Measurements from ENCODE around the gene KCTD1. TPM values are rescaled to one million over a fixed set of nuclear protein-coding genes. Genes with fewer than 3 reads are reported as not detected.

KCTD1 gene
- total and polyA plus RNA-seq, 2 experiments from 2014 or later: 5.4 to 13.8 TPM

DNA sequence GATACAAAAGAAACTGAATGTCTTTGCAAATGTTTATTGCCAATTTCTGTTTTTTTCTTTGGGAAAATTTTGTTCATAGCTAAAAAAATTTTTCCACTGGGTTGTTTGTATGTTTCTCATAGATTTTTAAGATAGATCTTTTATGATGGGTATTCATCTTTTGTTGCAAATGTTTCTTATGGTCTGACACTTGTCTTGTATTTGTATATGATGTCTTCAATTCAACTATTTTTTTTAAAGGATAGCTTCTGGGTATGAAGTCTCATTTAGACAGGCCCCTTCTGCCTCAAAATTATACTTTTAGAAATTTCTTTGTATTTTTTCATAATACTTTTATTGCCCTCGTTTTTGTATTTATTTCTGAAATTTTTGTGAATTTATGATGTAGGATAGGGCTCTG, 73.8 kb downstream of the KCTD1 start:
- Histone ChIP-seq H3K4me2 (no peak overlapping the region), H3K4me1 (ENCODE audit: insufficient read depth) (no peaks in the 10 kb centered on the region), H3K36me3 (replicated peaks; ENCODE audit: insufficient read depth, low read depth) (no peaks in the 10 kb centered on the region), H2AFZ (no peak overlapping the region), H4K20me1 (ENCODE audit: insufficient read depth, poor library complexity, severe bottlenecking) (no peaks in the 10 kb centered on the region), H3K4me3 (no peak overlapping the region), H3K9me3 (ENCODE audit: low read depth) (no peaks in the 10 kb centered on the region), H3K27ac (no peak overlapping the region), H3K27me3 (no peaks in the 10 kb centered on the region), H3K9me2 (replicated peaks; ENCODE audit: insufficient read depth) (no peaks in the 10 kb centered on the region), H3K79me2 (no peaks in the 10 kb centered on the region)
- TF ChIP-seq EZH2phosphoT487 (IDR thresholded peaks at IDR 0.05; ENCODE audit: low read depth, severe bottlenecking, unreplicated experiment) (no peak), EZH2 (IDR thresholded peaks at IDR 0.05; ENCODE audit: borderline replicate concordance) (no peak)
- TF ChIP-seq, protein P1, sequence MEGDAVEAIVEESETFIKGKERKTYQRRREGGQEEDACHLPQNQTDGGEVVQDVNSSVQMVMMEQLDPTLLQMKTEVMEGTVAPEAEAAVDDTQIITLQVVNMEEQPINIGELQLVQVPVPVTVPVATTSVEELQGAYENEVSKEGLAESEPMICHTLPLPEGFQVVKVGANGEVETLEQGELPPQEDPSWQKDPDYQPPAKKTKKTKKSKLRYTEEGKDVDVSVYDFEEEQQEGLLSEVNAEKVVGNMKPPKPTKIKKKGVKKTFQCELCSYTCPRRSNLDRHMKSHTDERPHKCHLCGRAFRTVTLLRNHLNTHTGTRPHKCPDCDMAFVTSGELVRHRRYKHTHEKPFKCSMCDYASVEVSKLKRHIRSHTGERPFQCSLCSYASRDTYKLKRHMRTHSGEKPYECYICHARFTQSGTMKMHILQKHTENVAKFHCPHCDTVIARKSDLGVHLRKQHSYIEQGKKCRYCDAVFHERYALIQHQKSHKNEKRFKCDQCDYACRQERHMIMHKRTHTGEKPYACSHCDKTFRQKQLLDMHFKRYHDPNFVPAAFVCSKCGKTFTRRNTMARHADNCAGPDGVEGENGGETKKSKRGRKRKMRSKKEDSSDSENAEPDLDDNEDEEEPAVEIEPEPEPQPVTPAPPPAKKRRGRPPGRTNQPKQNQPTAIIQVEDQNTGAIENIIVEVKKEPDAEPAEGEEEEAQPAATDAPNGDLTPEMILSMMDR (IDR thresholded peaks at IDR 0.05; ENCODE audit: poor library complexity): no peak
- 80% methylated on average over 1 of the region's 1 CpG for WGBS (ENCODE audit: low lambda C conversion rate, missing lambda C conversion rate)
- DNase-seq (ENCODE audit: low spot score): no peak

DNA sequence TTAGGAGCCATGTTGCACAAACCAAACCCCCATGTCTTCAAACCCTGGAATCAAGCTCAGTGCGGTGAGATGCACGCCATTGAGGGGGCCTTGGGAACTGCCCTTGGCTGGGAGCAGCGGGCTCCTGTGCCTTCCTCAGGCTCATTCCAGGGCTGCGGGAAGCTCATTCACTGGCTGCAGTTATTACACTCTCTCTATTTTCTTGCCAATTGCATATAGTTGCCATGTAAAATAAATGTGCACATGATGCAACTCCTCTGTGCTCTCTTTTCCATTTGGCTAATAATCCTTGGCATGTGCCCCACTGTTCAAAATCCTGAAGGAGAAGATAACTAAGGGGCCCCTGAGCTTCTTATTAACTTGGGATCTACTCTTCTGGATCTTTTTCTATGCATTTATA, 74.7 kb downstream of the KCTD1 start:
- Histone ChIP-seq H3K79me2 (no peaks in the 10 kb centered on the region), H3K4me1 (ENCODE audit: insufficient read depth) (no peaks in the 10 kb centered on the region), H3K27me3 (no peaks in the 10 kb centered on the region), H3K4me3 (no peak overlapping the region), H2AFZ (no peak overlapping the region), H3K27ac (no peak overlapping the region), H3K36me3 (replicated peaks; ENCODE audit: insufficient read depth, low read depth) (no peaks in the 10 kb centered on the region), H4K20me1 (ENCODE audit: insufficient read depth, poor library complexity, severe bottlenecking) (no peaks in the 10 kb centered on the region), H3K9me2 (replicated peaks; ENCODE audit: insufficient read depth) (no peaks in the 10 kb centered on the region), H3K9me3 (ENCODE audit: low read depth) (no peaks in the 10 kb centered on the region), H3K4me2 (no peak overlapping the region)
- 99% methylated on average over 4 of the region's 4 CpGs for WGBS (ENCODE audit: low lambda C conversion rate, missing lambda C conversion rate)
- no peak for DNase-seq (ENCODE audit: low spot score)
- no peak for TF ChIP-seq EZH2 (IDR thresholded peaks at IDR 0.05; ENCODE audit: borderline replicate concordance)
- no peak for TF ChIP-seq EZH2phosphoT487 (IDR thresholded peaks at IDR 0.05; ENCODE audit: low read depth, severe bottlenecking, unreplicated experiment)
- TF ChIP-seq, protein P1 (IDR thresholded peaks at IDR 0.05; ENCODE audit: poor library complexity): no peak

DNA sequence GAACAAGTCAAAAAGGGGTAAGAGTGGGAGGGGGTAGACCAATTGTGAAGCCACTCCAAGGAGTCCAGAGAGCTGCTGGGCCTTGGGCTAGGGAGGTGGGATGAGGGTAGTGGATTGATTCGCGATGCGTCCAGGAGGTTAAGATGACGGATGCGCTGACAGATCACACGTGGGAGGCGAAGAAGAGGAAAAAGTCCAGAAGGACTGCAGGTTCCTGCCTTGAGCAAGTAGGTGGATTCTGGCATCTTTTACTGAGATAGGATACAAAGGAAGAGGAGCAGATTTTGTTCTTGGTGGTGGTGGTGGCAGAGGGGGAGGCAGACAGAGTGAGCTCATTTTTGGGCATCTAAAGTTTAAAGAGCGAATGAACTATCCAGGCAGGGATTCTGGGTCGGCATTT, 76.5 kb downstream of the KCTD1 start:
- H3K4me3 ChIP-seq: no peak overlapping the region
- H3K4me1 ChIP-seq (ENCODE audit: insufficient read depth): no peaks in the 10 kb centered on the region
- H3K36me3 ChIP-seq (replicated peaks; ENCODE audit: insufficient read depth, low read depth): no peaks in the 10 kb centered on the region
- no peaks in the 10 kb centered on the region for H3K9me3 ChIP-seq (ENCODE audit: low read depth)
- H2AFZ ChIP-seq: no peak overlapping the region
- no peaks in the 10 kb centered on the region for H4K20me1 ChIP-seq (ENCODE audit: insufficient read depth, poor library complexity, severe bottlenecking)
- no peaks in the 10 kb centered on the region for H3K79me2 ChIP-seq
- WGBS (ENCODE audit: low lambda C conversion rate, missing lambda C conversion rate): 92% methylated on average over 9 of the region's 9 CpGs
- peak overlapping the region; percentile 67 for H3K27ac ChIP-seq
- no peak overlapping the region for H3K4me2 ChIP-seq
- H3K9me2 ChIP-seq (replicated peaks; ENCODE audit: insufficient read depth): no peaks in the 10 kb centered on the region
- DNase-seq (ENCODE audit: low spot score): no peak
- no peaks in the 10 kb centered on the region for H3K27me3 ChIP-seq
- TF ChIP-seq, protein P1 (IDR thresholded peaks at IDR 0.05; ENCODE audit: poor library complexity): no peak
- TF ChIP-seq EZH2phosphoT487 (IDR thresholded peaks at IDR 0.05; ENCODE audit: low read depth, severe bottlenecking, unreplicated experiment) (no peak), EZH2 (IDR thresholded peaks at IDR 0.05; ENCODE audit: borderline replicate concordance) (no peak)

DNA sequence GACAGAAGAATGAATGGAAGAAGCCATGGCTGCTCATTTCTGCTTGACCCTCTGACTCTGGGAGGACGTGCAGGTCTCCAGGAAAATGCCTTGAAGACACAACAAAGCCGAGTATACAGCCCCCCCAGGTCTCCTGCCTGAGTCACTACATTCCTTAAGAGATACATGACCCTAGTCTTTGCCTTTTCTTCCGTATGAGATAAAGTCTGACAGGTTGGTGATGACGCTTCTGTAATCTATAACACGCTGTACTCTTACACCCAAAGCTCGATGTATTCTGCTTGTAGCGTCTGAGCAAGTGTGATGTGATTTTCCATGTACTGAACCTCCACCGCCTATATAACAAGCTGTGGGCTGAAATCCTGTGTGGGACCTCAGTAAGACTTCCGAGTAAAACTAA, 77.3 kb downstream of the KCTD1 start:
- DNase-seq (ENCODE audit: low spot score): peak; percentile 47
- no peak overlapping the region for H2AFZ ChIP-seq
- H3K9me2 ChIP-seq (replicated peaks; ENCODE audit: insufficient read depth): no peaks in the 10 kb centered on the region
- 55% methylated on average over 9 of the region's 9 CpGs for WGBS (ENCODE audit: low lambda C conversion rate, missing lambda C conversion rate)
- H3K36me3 ChIP-seq (replicated peaks; ENCODE audit: insufficient read depth, low read depth): no peaks in the 10 kb centered on the region
- no peaks in the 10 kb centered on the region for H3K27me3 ChIP-seq
- H4K20me1 ChIP-seq (ENCODE audit: insufficient read depth, poor library complexity, severe bottlenecking): no peaks in the 10 kb centered on the region
- no peak overlapping the region for H3K4me2 ChIP-seq
- H3K4me3 ChIP-seq: no peak overlapping the region
- H3K9me3 ChIP-seq (ENCODE audit: low read depth): no peaks in the 10 kb centered on the region
- no peaks in the 10 kb centered on the region for H3K79me2 ChIP-seq
- H3K4me1 ChIP-seq (ENCODE audit: insufficient read depth): no peaks in the 10 kb centered on the region
- H3K27ac ChIP-seq: peak overlapping the region; percentile 67
- TF ChIP-seq EZH2phosphoT487 (IDR thresholded peaks at IDR 0.05; ENCODE audit: low read depth, severe bottlenecking, unreplicated experiment): no peak
- TF ChIP-seq EZH2 (IDR thresholded peaks at IDR 0.05; ENCODE audit: borderline replicate concordance): no peak
- TF ChIP-seq, protein P1 (IDR thresholded peaks at IDR 0.05; ENCODE audit: poor library complexity): no peak
